HG03558 (cell line): ENCODE data around the gene PPP2R2B.

Experiments
- ATAC-seq: cut with Tn5 transposase; IDR thresholded peaks from one replicate; pipeline ENCODE4 v1.9.1; 2021; ENCODE audit warnings: moderate number of reproducible peaks; ENCODE audit not compliant: unreplicated experiment; ENCODE audit errors: extremely low read depth

The PPP2R2B gene

GRCh38 chr5:146878476-146879172 is at the start of gene PPP2R2B:
Gene PPP2R2B, minus strand, starts transcription at chr5:146878757.
- no peak for ATAC-seq

- ATAC-seq, result no peak
Observed at GRCh38 chr5:146924132-146924531, 45.6 kb upstream of the PPP2R2B start.

- ATAC-seq, result no peak
Observed at GRCh38 chr5:146921225-146921624, 42.7 kb upstream of the PPP2R2B start.

- ATAC-seq, result no peak
Observed at GRCh38 chr5:146920351-146920881, 41.9 kb upstream of the PPP2R2B start.

GRCh38 chr5:146919304-146919703 is 40.7 kb upstream of the PPP2R2B start:
- no peak for ATAC-seq

- ATAC-seq, result no peak
Observed at GRCh38 chr5:146917931-146918330, 39.4 kb upstream of the PPP2R2B start.

- no peak for ATAC-seq
Observed at GRCh38 chr5:146912874-146913273, 34.3 kb upstream of the PPP2R2B start.

GRCh38 chr5:146910239-146910638 is 31.7 kb upstream of the PPP2R2B start:
- no peak for ATAC-seq

- no peak for ATAC-seq
Observed at GRCh38 chr5:146909255-146910068, 30.9 kb upstream of the PPP2R2B start.

GRCh38 chr5:146906803-146907202 is 28.2 kb upstream of the PPP2R2B start:
- ATAC-seq, result no peak

GRCh38 chr5:146904890-146905289 is 26.3 kb upstream of the PPP2R2B start:
- ATAC-seq, result no peak

GRCh38 chr5:146903789-146904188 is 25.2 kb upstream of the PPP2R2B start:
- no peak for ATAC-seq

GRCh38 chr5:146902471-146902870 is 23.9 kb upstream of the PPP2R2B start:
- no peak for ATAC-seq

- no peak for ATAC-seq
Observed at GRCh38 chr5:146897061-146897460, 18.5 kb upstream of the PPP2R2B start.

GRCh38 chr5:146894753-146895521 is 16.4 kb upstream of the PPP2R2B start:
- ATAC-seq, result no peak

- ATAC-seq, result no peak
Observed at GRCh38 chr5:146893991-146894390, 15.4 kb upstream of the PPP2R2B start.

- no peak for ATAC-seq
Observed at GRCh38 chr5:146892231-146892630, 13.7 kb upstream of the PPP2R2B start.

GRCh38 chr5:146891511-146891910 is 13.0 kb upstream of the PPP2R2B start:
- no peak for ATAC-seq

- no peak for ATAC-seq
Observed at GRCh38 chr5:146890731-146891440, 12.3 kb upstream of the PPP2R2B start.

- no peak for ATAC-seq
Observed at GRCh38 chr5:146890066-146890465, 11.5 kb upstream of the PPP2R2B start.
